AG20443 (cell line): ENCODE measurements around the gene PANX3.
A peak's percentile ranks its signal among the peaks of the same experiment; 100 is the strongest.

Experiments
- DNase-seq: peaks from one replicate; pipeline ENCODE4 v3.0.0; 2012; ENCODE audit warnings: low spot score, mixed read lengths

Gene PANX3

GRCh38 chr11:124658986-124659385 is 47.8 kb downstream of the PANX3 start:
- no peak for DNase-seq

- DNase-seq: no peak
Observed at GRCh38 chr11:124661553-124661952, 50.3 kb downstream of the PANX3 start.

- DNase-seq: no peak
Observed at GRCh38 chr11:124662106-124662505, 50.9 kb downstream of the PANX3 start.

GRCh38 chr11:124663861-124664260 is 52.6 kb downstream of the PANX3 start:
- no peak for DNase-seq

GRCh38 chr11:124667601-124668000 is 56.4 kb downstream of the PANX3 start:
- no peak for DNase-seq

- DNase-seq: peak; percentile 72
Observed at GRCh38 chr11:124669193-124669592, 58.0 kb downstream of the PANX3 start.
